SK-N-MC (cell line): ENCODE data around the gene WSB2.
A peak's percentile ranks its signal among the peaks of the same experiment; 100 is the strongest.
"Not testable (repeated sequence)": the region's sequence is repeated elsewhere in the genome, so short reads cannot be mapped to it uniquely, and the experiment has no call there.

Experiments
- DNase-seq: peaks from one replicate; pipeline ENCODE4 v3.0.0-alpha.2; 2011; ENCODE audit warnings: low read depth, low spot score
- H3K27ac ChIP-seq: fragments of 200-600 bp; sonication (generic); 2 replicates; pipeline ENCODE4 v1.5.1; 2016; ENCODE audit warnings: mixed run types
- H3K36me3 ChIP-seq: fragments of 200-600 bp; sonication (generic); 2 replicates; pipeline ENCODE4 v1.6.1; 2017; ENCODE audit warnings: antibody characterized with exemption, low read length, mixed read lengths; ENCODE audit not compliant: insufficient read depth
- H3K4me3 ChIP-seq: fragments of 200-600 bp; sonication (generic); 2 replicates; pipeline ENCODE4 v1.5.1; 2016
- H3K9ac ChIP-seq: fragments of 200-600 bp; sonication (generic); 2 replicates; pipeline ENCODE4 v1.8.0; 2017; ENCODE audit warnings: mixed run types, mixed read lengths; ENCODE audit not compliant: insufficient read length
- H3K9me3 ChIP-seq: fragments of 200-600 bp; sonication (generic); 2 replicates; pipeline ENCODE4 v1.6.1; 2017; ENCODE audit warnings: low read depth, mild to moderate bottlenecking, antibody characterized with exemption, low read length, moderate library complexity, mixed read lengths
- EZH2 ChIP-seq: fragments of 200-600 bp; sonication (generic); IDR thresholded peaks from one replicate; pipeline ENCODE4 v1.6.1; 2017; ENCODE audit warnings: antibody characterized with exemption
- FOXP2 ChIP-seq: optimal IDR thresholded peaks from 2 replicates; pipeline ENCODE3; 2011; ENCODE audit warnings: mild to moderate bottlenecking, moderate library complexity; ENCODE audit not compliant: insufficient read depth; ENCODE audit errors: extremely low read length, control extremely low read depth
- POLR2AphosphoS5 ChIP-seq: IDR thresholded peaks from 2 replicates; pipeline ENCODE4 v1.6.1; 2012; ENCODE audit warnings: mild to moderate bottlenecking, low read depth, low read length, borderline replicate concordance

The WSB2 gene

GRCh38 chr12:118017926-118018325 lies 43.1 kb downstream of the WSB2 start:
- TF ChIP-seq FOXP2 (no peak), POLR2AphosphoS5 (no peak)
- no peak overlapping the region for H3K27ac ChIP-seq
- DNase-seq: no peak
- peak overlapping the region; percentile 98 for H3K9ac ChIP-seq
- peak overlapping the region; percentile 93 for H3K4me3 ChIP-seq
- peaks cover 51% of the 10 kb centered on the region for H3K36me3 ChIP-seq
- no peaks in the 10 kb centered on the region for H3K9me3 ChIP-seq

GRCh38 chr12:118016424-118017264 lies 44.3 kb downstream of the WSB2 start, which contains the start of gene RFC5:
Gene RFC5, plus strand, starts transcription at chr12:118016703. Its CDS starts 125 bp downstream, at chr12:118016828.
- H3K9ac ChIP-seq: peak within 1 kb of the TSS; percentile 98
- peak; percentile 50 for DNase-seq
- H3K36me3 ChIP-seq: peaks cover 39% of the 10 kb centered on the region
- H3K4me3 ChIP-seq: peak within 1 kb of the TSS; percentile 93
- peak within 1 kb of the TSS; percentile 36; the same call in 1 of the 2 replicates for H3K27ac ChIP-seq
- H3K9me3 ChIP-seq: no peaks in the 10 kb centered on the region
- TF ChIP-seq EZH2 (no peak), POLR2AphosphoS5 (peak; percentile 91)

GRCh38 chr12:118015944-118016343 lies 45.0 kb downstream of the WSB2 start:
- Histone ChIP-seq H3K9ac (peak overlapping the region; percentile 28), H3K9me3 (no peaks in the 10 kb centered on the region), H3K4me3 (peak overlapping the region; percentile 93), H3K36me3 (peaks cover 32% of the 10 kb centered on the region), H3K27ac (no peak overlapping the region)
- TF ChIP-seq POLR2AphosphoS5 (no peak), FOXP2 (no peak), EZH2 (no peak)
- DNase-seq: no peak

- Histone ChIP-seq H3K9me3 (no peaks in the 10 kb centered on the region), H3K4me3 (no peak overlapping the region), H3K27ac (no peak overlapping the region), H3K9ac (no peak overlapping the region), H3K36me3 (peaks cover 26% of the 10 kb centered on the region)
- no peak for TF ChIP-seq EZH2
- TF ChIP-seq POLR2AphosphoS5: no peak
- TF ChIP-seq FOXP2: no peak
- DNase-seq: no peak
Measured at GRCh38 chr12:118015306-118015705, 45.7 kb downstream of the WSB2 start.

GRCh38 chr12:118013283-118013682 lies 47.7 kb downstream of the WSB2 start:
- Histone ChIP-seq H3K36me3 (peaks cover 5% of the 10 kb centered on the region; the same call in 1 of the 2 replicates), H3K4me3 (no peak overlapping the region), H3K9me3 (no peaks in the 10 kb centered on the region), H3K9ac (no peak overlapping the region), H3K27ac (no peak overlapping the region)
- no peak for TF ChIP-seq POLR2AphosphoS5
- TF ChIP-seq FOXP2: no peak
- DNase-seq: no peak

GRCh38 chr12:118011961-118012360 lies 49.0 kb downstream of the WSB2 start:
- Histone ChIP-seq H3K9me3 (no peaks in the 10 kb centered on the region), H3K27ac (no peak overlapping the region), H3K4me3 (no peak overlapping the region), H3K36me3 (no peaks in the 10 kb centered on the region), H3K9ac (no peak overlapping the region)
- TF ChIP-seq POLR2AphosphoS5 (no peak), FOXP2 (no peak), EZH2 (no peak)
- DNase-seq: no peak

- H3K9ac ChIP-seq: no peak overlapping the region
- H3K4me3 ChIP-seq: no peak overlapping the region
- DNase-seq: no peak
- H3K27ac ChIP-seq: no peak overlapping the region
- H3K36me3 ChIP-seq: no peaks in the 10 kb centered on the region
- no peak for TF ChIP-seq POLR2AphosphoS5
- TF ChIP-seq FOXP2: no peak
- TF ChIP-seq EZH2: no peak
- H3K9me3 ChIP-seq: no peaks in the 10 kb centered on the region
Measured at GRCh38 chr12:118011377-118011776, 49.6 kb downstream of the WSB2 start.

GRCh38 chr12:118010903-118011302 lies 50.1 kb downstream of the WSB2 start:
- no peak for TF ChIP-seq EZH2
- no peak for TF ChIP-seq POLR2AphosphoS5
- no peak for TF ChIP-seq FOXP2
- Histone ChIP-seq H3K4me3 (no peak overlapping the region), H3K9me3 (no peaks in the 10 kb centered on the region), H3K9ac (no peak overlapping the region), H3K27ac (no peak overlapping the region), H3K36me3 (no peaks in the 10 kb centered on the region)
- DNase-seq: no peak

GRCh38 chr12:117999806-118000205 lies 61.2 kb downstream of the WSB2 start:
- H3K27ac ChIP-seq, H3K36me3 ChIP-seq, H3K4me3 ChIP-seq, H3K9ac ChIP-seq, H3K9me3 ChIP-seq, DNase-seq: not testable (repeated sequence)
